ENCODE data around the gene SEC16B. TPM values are rescaled to one million over a fixed set of nuclear protein-coding genes. Genes with fewer than 3 reads are reported as not detected.

SEC16B gene
- total and polyA plus RNA-seq, 9 of the 15 experiments (the other 6 are each of a cell fraction or from before 2014, with no cell fraction given), result not detected

DNA sequence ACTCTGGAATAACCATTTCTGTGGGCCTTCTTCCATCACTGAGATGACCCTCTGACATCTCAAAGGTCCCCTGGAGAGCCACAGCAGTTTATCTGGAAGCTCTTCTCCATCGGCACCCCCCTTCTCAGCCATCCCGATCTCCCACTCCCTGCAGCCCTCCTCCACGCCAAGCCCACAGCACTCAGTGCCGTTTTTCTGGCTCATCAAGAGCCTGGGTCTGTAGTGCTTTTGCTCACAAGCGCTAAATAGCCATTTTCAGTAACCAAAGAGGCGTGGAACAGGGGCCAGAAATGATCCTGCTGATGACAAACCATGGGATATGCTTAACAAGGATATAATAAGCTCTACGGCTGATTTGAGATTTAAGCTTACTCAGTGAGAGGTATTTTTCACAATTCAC, 17.6 kb downstream of the SEC16B start:
- POLR2A ChIA-PET, result no interaction called here
- FAIRE-seq, result no peak
- DNase-seq (ENCODE audit: extremely low read depth in 1 of 4, low spot score in 3 of 4), result no peak

DNA sequence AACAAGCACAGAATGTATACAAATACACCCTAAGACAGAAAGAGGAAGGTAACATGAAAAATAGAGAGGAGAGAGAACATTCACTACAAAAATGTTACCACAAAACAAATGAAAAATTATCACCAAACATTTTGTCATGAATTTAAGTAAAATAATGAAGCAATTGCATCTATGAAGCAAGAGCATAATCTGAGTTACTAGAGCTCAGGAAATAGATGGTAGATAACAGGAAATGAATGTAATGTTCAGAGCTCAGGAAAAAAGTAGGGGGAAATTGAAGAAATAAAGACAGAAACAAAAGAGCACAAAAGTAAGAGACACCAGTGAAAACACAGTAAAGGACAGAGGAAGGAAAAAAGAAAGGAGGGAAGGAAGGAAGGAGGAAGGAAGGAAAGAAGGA, 19.4 kb downstream of the SEC16B start:
- H3K36me3 ChIP-seq (ENCODE audit: control insufficient read depth, insufficient read depth, low read length), result no peaks in the 10 kb centered on the region
- ChIA-PET POLR2A (interaction anchor here (0.6 kb wide), 1 partner anchor 350 kb away, joined by 4 read pairs; no protein-coding TSS in a partner anchor), CTCF (ENCODE audit: low intra/inter-chr PET ratio) (interaction anchor here (0.6 kb wide), 1 partner anchor 1026 kb away, joined by 3 read pairs; no protein-coding TSS in a partner anchor)
- H3K27me3 ChIP-seq (ENCODE audit: control insufficient read depth in 2 of 2, insufficient read depth in 2 of 2, low read length in 2 of 2), result no peaks in the 10 kb centered on the region
- FAIRE-seq (no peak), ATAC-seq (no peak), DNase-seq (ENCODE audit: extremely low read depth in 1 of 4, low spot score in 3 of 4) (no peak)
- no peaks in the 10 kb centered on the region for H3K9me1 ChIP-seq (ENCODE audit: control insufficient read depth, insufficient read depth, low read length)
- intact Hi-C loops (cut with micrococcal nuclease), result no loop called here
- no peaks in the 10 kb centered on the region for H3K4me1 ChIP-seq (replicated peaks in 1 of 2; ENCODE audit: control insufficient read depth in 2 of 2, insufficient read depth in 2 of 2, low read length in 2 of 2)
- TF ChIP-seq CBX1 (IDR thresholded peaks at IDR 0.05; ENCODE audit: low read depth) (no peak), TCFL5 (CRISPR knock-in tag; conservative IDR thresholded peaks at IDR 0.05) (no peak), PML (IDR thresholded peaks at IDR 0.05; ENCODE audit: low read length) (no peak)
- TF ChIP-seq, protein P1, sequence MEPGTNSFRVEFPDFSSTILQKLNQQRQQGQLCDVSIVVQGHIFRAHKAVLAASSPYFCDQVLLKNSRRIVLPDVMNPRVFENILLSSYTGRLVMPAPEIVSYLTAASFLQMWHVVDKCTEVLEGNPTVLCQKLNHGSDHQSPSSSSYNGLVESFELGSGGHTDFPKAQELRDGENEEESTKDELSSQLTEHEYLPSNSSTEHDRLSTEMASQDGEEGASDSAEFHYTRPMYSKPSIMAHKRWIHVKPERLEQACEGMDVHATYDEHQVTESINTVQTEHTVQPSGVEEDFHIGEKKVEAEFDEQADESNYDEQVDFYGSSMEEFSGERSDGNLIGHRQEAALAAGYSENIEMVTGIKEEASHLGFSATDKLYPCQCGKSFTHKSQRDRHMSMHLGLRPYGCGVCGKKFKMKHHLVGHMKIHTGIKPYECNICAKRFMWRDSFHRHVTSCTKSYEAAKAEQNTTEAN (CRISPR knock-in tag; IDR thresholded peaks at IDR 0.05), result no peak
- TF ChIP-seq, protein P2, sequence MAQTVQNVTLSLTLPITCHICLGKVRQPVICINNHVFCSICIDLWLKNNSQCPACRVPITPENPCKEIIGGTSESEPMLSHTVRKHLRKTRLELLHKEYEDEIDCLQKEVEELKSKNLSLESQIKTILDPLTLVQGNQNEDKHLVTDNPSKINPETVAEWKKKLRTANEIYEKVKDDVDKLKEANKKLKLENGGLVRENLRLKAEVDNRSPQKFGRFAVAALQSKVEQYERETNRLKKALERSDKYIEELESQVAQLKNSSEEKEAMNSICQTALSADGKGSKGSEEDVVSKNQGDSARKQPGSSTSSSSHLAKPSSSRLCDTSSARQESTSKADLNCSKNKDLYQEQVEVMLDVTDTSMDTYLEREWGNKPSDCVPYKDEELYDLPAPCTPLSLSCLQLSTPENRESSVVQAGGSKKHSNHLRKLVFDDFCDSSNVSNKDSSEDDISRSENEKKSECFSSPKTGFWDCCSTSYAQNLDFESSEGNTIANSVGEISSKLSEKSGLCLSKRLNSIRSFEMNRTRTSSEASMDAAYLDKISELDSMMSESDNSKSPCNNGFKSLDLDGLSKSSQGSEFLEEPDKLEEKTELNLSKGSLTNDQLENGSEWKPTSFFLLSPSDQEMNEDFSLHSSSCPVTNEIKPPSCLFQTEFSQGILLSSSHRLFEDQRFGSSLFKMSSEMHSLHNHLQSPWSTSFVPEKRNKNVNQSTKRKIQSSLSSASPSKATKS (CRISPR knock-in tag; IDR thresholded peaks at IDR 0.05), result no peak
- no peak overlapping the region for H2AFZ ChIP-seq (ENCODE audit: low read depth, low read length)
- H3K79me2 ChIP-seq (ENCODE audit: control insufficient read depth, insufficient read depth, low read length), result no peaks in the 10 kb centered on the region
- in situ Hi-C loops (cut with MboI), result loop anchor here (5.0 kb wide), 1 partner anchor 1038 kb away; no protein-coding TSS in a partner anchor
- H3K9me3 ChIP-seq (replicated peaks; ENCODE audit: control insufficient read depth, insufficient read depth, low read depth, low read length), result no peaks in the 10 kb centered on the region
- no peak overlapping the region for H3K4me3 ChIP-seq
- no peaks in the 10 kb centered on the region; the same call in 1 of the 2 replicates for H4K20me1 ChIP-seq (replicated peaks; ENCODE audit: control insufficient read depth, insufficient read depth, low read length)
- no peak overlapping the region for H3K9ac ChIP-seq (ENCODE audit: insufficient read depth in 1 of 2, low read depth in 2 of 2, low read length in 2 of 2)
- no peak overlapping the region for H3K27ac ChIP-seq (ENCODE audit: extremely low read depth, low read depth, low read length)
- no peak overlapping the region for H3K4me2 ChIP-seq (ENCODE audit: insufficient read depth, low read length)
- BruUV-seq (replicated peaks), result no TSS peak

More for the DNA sequence above, 17.6 kb downstream of the SEC16B start:
- Histone ChIP-seq H3K4me1 (replicated peaks in 1 of 2; ENCODE audit: control insufficient read depth in 2 of 2, insufficient read depth in 2 of 2, low read length in 2 of 2) (no peaks in the 10 kb centered on the region), H3K27me3 (ENCODE audit: control insufficient read depth in 2 of 2, insufficient read depth in 2 of 2, low read length in 2 of 2) (no peaks in the 10 kb centered on the region), H3K36me3 (ENCODE audit: control insufficient read depth, insufficient read depth, low read length) (no peaks in the 10 kb centered on the region), H3K4me2 (ENCODE audit: insufficient read depth, low read length) (no peak overlapping the region), H3K9me1 (ENCODE audit: control insufficient read depth, insufficient read depth, low read length) (no peaks in the 10 kb centered on the region), H4K20me1 (replicated peaks; ENCODE audit: control insufficient read depth, insufficient read depth, low read length) (no peaks in the 10 kb centered on the region), H3K79me2 (ENCODE audit: control insufficient read depth, insufficient read depth, low read length) (no peaks in the 10 kb centered on the region), H3K9ac (ENCODE audit: insufficient read depth in 1 of 2, low read depth in 2 of 2, low read length in 2 of 2) (no peak overlapping the region), H2AFZ (ENCODE audit: low read depth, low read length) (no peak overlapping the region), H3K27ac (ENCODE audit: extremely low read depth, low read depth, low read length) (no peak overlapping the region), H3K9me3 (replicated peaks; ENCODE audit: control insufficient read depth, insufficient read depth, low read depth, low read length) (no peaks in the 10 kb centered on the region), H3K4me3 (no peak overlapping the region)
- in situ Hi-C loops (cut with MboI), result loop anchor here (5.0 kb wide), 1 partner anchor 1040 kb away; no protein-coding TSS in a partner anchor
- TF ChIP-seq, protein P3, sequence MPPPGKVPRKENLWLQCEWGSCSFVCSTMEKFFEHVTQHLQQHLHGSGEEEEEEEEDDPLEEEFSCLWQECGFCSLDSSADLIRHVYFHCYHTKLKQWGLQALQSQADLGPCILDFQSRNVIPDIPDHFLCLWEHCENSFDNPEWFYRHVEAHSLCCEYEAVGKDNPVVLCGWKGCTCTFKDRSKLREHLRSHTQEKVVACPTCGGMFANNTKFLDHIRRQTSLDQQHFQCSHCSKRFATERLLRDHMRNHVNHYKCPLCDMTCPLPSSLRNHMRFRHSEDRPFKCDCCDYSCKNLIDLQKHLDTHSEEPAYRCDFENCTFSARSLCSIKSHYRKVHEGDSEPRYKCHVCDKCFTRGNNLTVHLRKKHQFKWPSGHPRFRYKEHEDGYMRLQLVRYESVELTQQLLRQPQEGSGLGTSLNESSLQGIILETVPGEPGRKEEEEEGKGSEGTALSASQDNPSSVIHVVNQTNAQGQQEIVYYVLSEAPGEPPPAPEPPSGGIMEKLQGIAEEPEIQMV (tag; conservative IDR thresholded peaks at IDR 0.05; ENCODE audit: low read depth), result no peak
- TF ChIP-seq ZNF3 (CRISPR knock-in tag; IDR thresholded peaks at IDR 0.05), result no peak
- no peak for TF ChIP-seq MCM7 (IDR thresholded peaks at IDR 0.05)
- TF ChIP-seq ADNP (tag; IDR thresholded peaks at IDR 0.05), result no peak
- no peak for TF ChIP-seq STAT5B (CRISPR knock-in tag; IDR thresholded peaks at IDR 0.05)
- no peak for TF ChIP-seq CBX5 (IDR thresholded peaks at IDR 0.05; ENCODE audit: borderline replicate concordance, low read depth)
- CTCF ChIA-PET (ENCODE audit: low intra/inter-chr PET ratio), result no interaction called here
- no TSS peak for BruUV-seq (replicated peaks)
- intact Hi-C loops (cut with micrococcal nuclease), result no loop called here
- no peak for ATAC-seq
- under 1% methylated on average over 7 of the region's 7 CpGs for WGBS (ENCODE audit: insufficient coverage, low coverage, missing lambda C conversion rate)

Measured in K562 (cell line).